ENCODE results near the gene ZNF266. TPM values are rescaled to one million over a fixed set of nuclear protein-coding genes. Genes with fewer than 3 reads are reported as not detected.

ZNF266 gene
- total RNA-seq, 1 donor from 2014 or later = 20.9 TPM

DNA sequence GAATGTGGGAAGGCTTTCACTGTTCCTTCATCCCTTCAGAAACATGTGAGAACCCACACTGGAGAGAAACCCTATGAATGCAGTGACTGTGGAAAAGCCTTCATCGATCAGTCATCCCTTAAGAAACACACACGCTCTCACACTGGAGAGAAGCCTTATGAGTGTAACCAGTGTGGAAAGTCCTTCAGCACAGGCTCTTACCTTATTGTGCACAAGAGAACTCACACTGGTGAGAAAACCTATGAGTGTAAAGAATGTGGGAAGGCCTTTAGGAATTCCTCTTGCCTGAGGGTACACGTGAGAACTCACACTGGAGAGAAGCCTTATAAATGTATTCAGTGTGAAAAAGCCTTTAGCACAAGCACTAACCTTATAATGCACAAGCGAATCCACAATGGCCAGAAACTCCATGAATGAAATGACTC is 54.0 kb downstream of the ZNF266 start:
- no peaks in the 10 kb centered on the region for H3K4me1 Mint-ChIP-seq (ENCODE audit: unreplicated experiment)
- no peak for DNase-seq (ENCODE audit: low spot score)
- no peaks in the 10 kb centered on the region for H3K27me3 Mint-ChIP-seq (ENCODE audit: unreplicated experiment)
- H3K9me3 Mint-ChIP-seq (ENCODE audit: unreplicated experiment) = peaks cover 52% of the 10 kb centered on the region
- peaks cover 51% of the 10 kb centered on the region for H3K36me3 Mint-ChIP-seq (ENCODE audit: low read depth, unreplicated experiment)
- peak overlapping the region; percentile 19 for H3K4me3 Mint-ChIP-seq (ENCODE audit: unreplicated experiment)
- TF ChIP-seq, protein P1, sequence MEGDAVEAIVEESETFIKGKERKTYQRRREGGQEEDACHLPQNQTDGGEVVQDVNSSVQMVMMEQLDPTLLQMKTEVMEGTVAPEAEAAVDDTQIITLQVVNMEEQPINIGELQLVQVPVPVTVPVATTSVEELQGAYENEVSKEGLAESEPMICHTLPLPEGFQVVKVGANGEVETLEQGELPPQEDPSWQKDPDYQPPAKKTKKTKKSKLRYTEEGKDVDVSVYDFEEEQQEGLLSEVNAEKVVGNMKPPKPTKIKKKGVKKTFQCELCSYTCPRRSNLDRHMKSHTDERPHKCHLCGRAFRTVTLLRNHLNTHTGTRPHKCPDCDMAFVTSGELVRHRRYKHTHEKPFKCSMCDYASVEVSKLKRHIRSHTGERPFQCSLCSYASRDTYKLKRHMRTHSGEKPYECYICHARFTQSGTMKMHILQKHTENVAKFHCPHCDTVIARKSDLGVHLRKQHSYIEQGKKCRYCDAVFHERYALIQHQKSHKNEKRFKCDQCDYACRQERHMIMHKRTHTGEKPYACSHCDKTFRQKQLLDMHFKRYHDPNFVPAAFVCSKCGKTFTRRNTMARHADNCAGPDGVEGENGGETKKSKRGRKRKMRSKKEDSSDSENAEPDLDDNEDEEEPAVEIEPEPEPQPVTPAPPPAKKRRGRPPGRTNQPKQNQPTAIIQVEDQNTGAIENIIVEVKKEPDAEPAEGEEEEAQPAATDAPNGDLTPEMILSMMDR (IDR thresholded peaks at IDR 0.05; ENCODE audit: unreplicated experiment) = no peak
- no peak overlapping the region for H3K27ac Mint-ChIP-seq (ENCODE audit: unreplicated experiment)

DNA sequence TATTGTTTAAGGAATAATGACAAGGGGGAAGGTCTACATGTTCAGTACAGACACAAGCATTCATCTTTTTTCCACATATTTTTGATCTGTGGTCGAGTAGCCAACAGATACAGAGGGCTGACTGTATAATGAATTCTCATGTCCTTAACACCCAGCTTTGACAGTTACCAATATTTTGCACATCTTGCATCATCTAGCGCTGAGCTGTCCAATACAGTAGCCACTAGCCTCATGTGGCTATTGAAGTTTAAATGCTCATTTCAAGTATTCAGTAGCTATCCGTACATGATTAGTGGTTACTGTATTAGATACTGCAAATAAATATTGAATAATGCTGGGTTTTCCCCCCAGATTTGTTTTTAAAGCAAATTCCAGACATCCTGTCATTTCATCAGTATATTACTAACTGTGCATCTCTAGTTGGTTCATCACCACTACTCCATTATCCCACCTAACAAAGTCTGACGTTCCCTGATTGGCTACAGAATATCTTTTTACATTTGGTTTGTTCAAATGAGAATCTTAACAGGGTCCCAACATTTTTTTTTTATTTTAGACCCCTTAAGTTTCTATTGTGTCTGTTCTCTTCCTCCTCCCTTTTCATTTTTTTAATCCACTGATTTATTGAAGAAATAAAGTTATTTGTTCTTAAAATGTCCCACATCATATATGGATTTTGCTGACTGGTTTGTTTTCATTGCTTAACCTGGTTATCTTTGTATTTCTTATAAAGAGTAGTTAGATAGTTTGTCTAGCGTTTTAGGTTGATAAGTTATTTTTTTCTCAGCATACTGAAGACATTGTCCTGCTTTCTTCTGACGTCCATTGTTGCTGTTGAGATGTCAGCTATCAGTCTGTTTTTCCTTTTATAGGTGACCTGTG is 64.4 kb downstream of the ZNF266 start:
- Mint-ChIP-seq H3K4me1 (ENCODE audit: unreplicated experiment) (no peaks in the 10 kb centered on the region), H3K27me3 (ENCODE audit: unreplicated experiment) (peaks cover 2% of the 10 kb centered on the region), H3K36me3 (ENCODE audit: low read depth, unreplicated experiment) (peaks cover 18% of the 10 kb centered on the region), H3K27ac (ENCODE audit: unreplicated experiment) (no peak overlapping the region), H3K9me3 (ENCODE audit: unreplicated experiment) (peaks cover 14% of the 10 kb centered on the region), H3K4me3 (ENCODE audit: unreplicated experiment) (no peak overlapping the region)
- no peak for DNase-seq (ENCODE audit: low spot score)
- TF ChIP-seq, protein P1 (IDR thresholded peaks at IDR 0.05; ENCODE audit: unreplicated experiment) = no peak

DNA sequence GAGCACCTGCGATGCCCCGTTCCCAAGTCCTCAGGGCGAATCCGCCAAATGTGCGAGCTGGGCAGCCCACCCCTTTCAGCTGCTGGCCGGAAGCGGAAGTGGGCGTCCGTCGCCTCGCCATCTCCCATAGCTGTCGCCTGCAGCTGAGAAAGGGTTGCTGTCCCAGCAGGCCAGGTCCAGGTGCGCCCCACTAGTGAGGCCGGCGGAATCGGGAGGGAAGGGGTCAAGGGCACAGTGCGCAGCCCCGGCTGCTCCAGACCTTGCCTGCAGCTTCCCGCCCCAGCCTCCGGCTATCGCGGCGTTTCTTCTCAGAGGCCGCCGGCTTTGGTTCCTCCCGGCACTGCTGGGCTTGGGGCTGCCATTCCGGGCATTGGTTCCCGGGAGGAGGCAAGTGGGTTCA is 72.5 kb downstream of the ZNF266 start, which contains the start of gene ZNF177:
Gene ZNF177 (plus strand): TSS at position 109 of the 400 bp plus-strand sequence. CDS start 15,299 bp downstream, outside the sequence.
- no peaks in the 10 kb centered on the region for H3K4me1 Mint-ChIP-seq (ENCODE audit: unreplicated experiment)
- peaks cover 43% of the 10 kb centered on the region for H3K36me3 Mint-ChIP-seq (ENCODE audit: low read depth, unreplicated experiment)
- peaks cover 32% of the 10 kb centered on the region for H3K9me3 Mint-ChIP-seq (ENCODE audit: unreplicated experiment)
- H3K27ac Mint-ChIP-seq (ENCODE audit: unreplicated experiment) = no peak within 1 kb of the TSS
- TF ChIP-seq, protein P1 (IDR thresholded peaks at IDR 0.05; ENCODE audit: unreplicated experiment) = no peak
- no peak within 1 kb of the TSS for H3K4me3 Mint-ChIP-seq (ENCODE audit: unreplicated experiment)
- H3K27me3 Mint-ChIP-seq (ENCODE audit: unreplicated experiment) = peaks cover 6% of the 10 kb centered on the region
- no peak for DNase-seq (ENCODE audit: low spot score)

Other genes starting within 250 kb of the ZNF266 start
- not detected for gene OR7D4, start 216.0 kb downstream of the ZNF266 start, total RNA-seq (ENCODE audit: unreplicated experiment)
- gene OR7E24, start 184.6 kb downstream of the ZNF266 start, total RNA-seq (ENCODE audit: unreplicated experiment) = not detected
- gene ZNF699, start 125.7 kb downstream of the ZNF266 start, total RNA-seq (ENCODE audit: unreplicated experiment) = 3.9 TPM
- gene ZNF559, start 111.4 kb downstream of the ZNF266 start, total RNA-seq (ENCODE audit: unreplicated experiment) = 6.8 TPM
- 1.1 TPM for gene ZNF177, start 72.6 kb downstream of the ZNF266 start, total RNA-seq (ENCODE audit: unreplicated experiment)
- gene ZNF560, start 63.0 kb upstream of the ZNF266 start, total RNA-seq (ENCODE audit: unreplicated experiment) = not detected
- gene ZNF426, start 103.1 kb upstream of the ZNF266 start, total RNA-seq (ENCODE audit: unreplicated experiment) = 31.1 TPM
- 52.1 TPM for gene ZNF121, start 148.9 kb upstream of the ZNF266 start, total RNA-seq (ENCODE audit: unreplicated experiment)
- 62.5 TPM for gene ZNF561, start 185.7 kb upstream of the ZNF266 start, total RNA-seq (ENCODE audit: unreplicated experiment)
- gene ZNF562, start 239.5 kb upstream of the ZNF266 start, total RNA-seq (ENCODE audit: unreplicated experiment) = 38.2 TPM